Activated CD8-positive, alpha-beta T cell treated with anti-CD3 and anti-CD28 coated beads for 36 hours (primary cell): ENCODE results near the gene PI4KA. TPM values are rescaled to one million over a fixed set of nuclear protein-coding genes. Genes with fewer than 3 reads are reported as not detected.

ENCODE experiments used
- ATAC-seq: fragments of 200-7000 bp; cut with Tn5 transposase; one replicate; pipeline ENCODE4 v1.10.0; 2021; ENCODE audit warnings: mild to moderate bottlenecking, moderate library complexity
- CTCF ChIA-PET: fragments of 350-600 bp; sonication (Branson Sonifier 250); formaldehyde crosslinking; loops from one replicate; lab custom pipeline; 2021; ENCODE audit warnings: antibody characterized with exemption; lab: Charles Lee
- POLR2A ChIA-PET: fragments of 350-600 bp; sonication (Branson Sonifier 250); formaldehyde crosslinking; loops from one replicate; lab custom pipeline; 2021; ENCODE audit warnings: antibody characterized with exemption; lab: Charles Lee
- DNase-seq: peaks from one replicate; pipeline ENCODE4 v3.0.0-alpha.2; 2020
- H3K27ac Mint-ChIP-seq: one replicate; pipeline ENCODE4 v1.8.0; 2021; ENCODE audit warnings: mild to moderate bottlenecking, mixed read lengths
- H3K27me3 Mint-ChIP-seq: one replicate; pipeline ENCODE4 v1.8.0; 2021; ENCODE audit warnings: mixed read lengths
- H3K36me3 Mint-ChIP-seq: one replicate; pipeline ENCODE4 v1.8.0; 2021; ENCODE audit warnings: low read depth, mixed read lengths
- H3K4me1 Mint-ChIP-seq: one replicate; pipeline ENCODE4 v1.8.0; 2021; ENCODE audit warnings: low read depth, mixed read lengths
- H3K4me3 Mint-ChIP-seq: one replicate; pipeline ENCODE4 v1.8.0; 2021; ENCODE audit warnings: mild to moderate bottlenecking, moderate library complexity, mixed read lengths
- H3K9me3 Mint-ChIP-seq: one replicate; pipeline ENCODE4 v1.8.0; 2021; ENCODE audit warnings: mixed read lengths
- CTCF ChIP-seq: fragments of 200-600 bp; IDR thresholded peaks from one replicate; pipeline ENCODE4 v1.8.0; 2022; ENCODE audit warnings: antibody characterized with exemption, mild to moderate bottlenecking
- intact Hi-C: fragments of 100-400 bp; cut with micrococcal nuclease; formaldehyde crosslinking; loops from one replicate; pipeline ENCODE4 v1.10.0; 2022
- total RNA-seq, 2 experiments: library from RNA; stranded (reverse); gene quantifications; one replicate each; pipeline ENCODE4 v1.2.3, GENCODE V29; 2021

The PI4KA gene
- total RNA-seq, 2 experiments from 2014 or later = 63.9 to 64.1 TPM

GRCh38 chr22:20764729-20765128 lies 93.9 kb downstream of the PI4KA start:
- intact Hi-C loops = no loop called here
- Mint-ChIP-seq H3K4me1 (no peaks in the 10 kb centered on the region), H3K27me3 (no peaks in the 10 kb centered on the region), H3K9me3 (no peaks in the 10 kb centered on the region), H3K27ac (no peak overlapping the region), H3K36me3 (peaks cover 21% of the 10 kb centered on the region), H3K4me3 (no peak overlapping the region)
- no peak for DNase-seq
- POLR2A ChIA-PET = no interaction called here
- no peak for ATAC-seq
- CTCF ChIA-PET = interaction anchor here (1.1 to 1.4 kb wide), 2 partner anchors 10 to 23 kb away, joined by 3 to 4 read pairs; partner anchors contain the start of gene SERPIND1
- no peak for TF ChIP-seq CTCF

- Mint-ChIP-seq H3K27me3 (no peaks in the 10 kb centered on the region), H3K27ac (no peak overlapping the region), H3K4me3 (no peak overlapping the region), H3K9me3 (no peaks in the 10 kb centered on the region), H3K36me3 (peaks cover 22% of the 10 kb centered on the region), H3K4me1 (no peaks in the 10 kb centered on the region)
- DNase-seq = no peak
- POLR2A ChIA-PET = no interaction called here
- CTCF ChIA-PET = interaction anchor here (1.1 to 1.4 kb wide), 2 partner anchors 10 to 22 kb away, joined by 3 to 4 read pairs; partner anchors contain the start of gene SERPIND1
- no peak for TF ChIP-seq CTCF
- no peak for ATAC-seq
- intact Hi-C loops = no loop called here
Measured at GRCh38 chr22:20764471-20764720, 94.2 kb downstream of the PI4KA start.

GRCh38 chr22:20763630-20764470 lies 94.8 kb downstream of the PI4KA start:
- H3K36me3 Mint-ChIP-seq = peaks cover 22% of the 10 kb centered on the region
- intact Hi-C loops = no loop called here

GRCh38 chr22:20762233-20762796 lies 96.3 kb downstream of the PI4KA start:
- ATAC-seq = no peak
- H3K36me3 Mint-ChIP-seq = peaks cover 29% of the 10 kb centered on the region
- H3K27me3 Mint-ChIP-seq = no peaks in the 10 kb centered on the region
- POLR2A ChIA-PET = no interaction called here
- CTCF ChIA-PET = interaction anchor here (0.8 to 1.6 kb wide), 2 partner anchors 21 to 33 kb away, joined by 3 read pairs; no protein-coding TSS in a partner anchor
- DNase-seq = no peak
- no peaks in the 10 kb centered on the region for H3K9me3 Mint-ChIP-seq
- no peak for TF ChIP-seq CTCF
- H3K27ac Mint-ChIP-seq = no peak overlapping the region
- H3K4me3 Mint-ChIP-seq = no peak overlapping the region
- H3K4me1 Mint-ChIP-seq = no peaks in the 10 kb centered on the region
- intact Hi-C loops = no loop called here

More at GRCh38 chr22:20763630-20764470, 94.8 kb downstream of the PI4KA start:
- DNase-seq = no peak
- no peak for ATAC-seq
- no peak overlapping the region for H3K4me3 Mint-ChIP-seq
- H3K9me3 Mint-ChIP-seq = no peaks in the 10 kb centered on the region
- no peaks in the 10 kb centered on the region for H3K27me3 Mint-ChIP-seq
- no peak for TF ChIP-seq CTCF
- POLR2A ChIA-PET = no interaction called here
- CTCF ChIA-PET = interaction anchor here (1.4 kb wide), 1 partner anchor 10 kb away, joined by 4 read pairs; the partner anchor contains the start of gene SERPIND1
- H3K27ac Mint-ChIP-seq = no peak overlapping the region
- H3K4me1 Mint-ChIP-seq = no peaks in the 10 kb centered on the region

- Mint-ChIP-seq H3K27ac (no peak overlapping the region), H3K27me3 (no peaks in the 10 kb centered on the region), H3K4me1 (no peaks in the 10 kb centered on the region), H3K36me3 (peaks cover 29% of the 10 kb centered on the region), H3K4me3 (no peak overlapping the region), H3K9me3 (no peaks in the 10 kb centered on the region)
- ATAC-seq (no peak), DNase-seq (no peak)
- TF ChIP-seq CTCF = no peak
- intact Hi-C loops = no loop called here
- ChIA-PET POLR2A (no interaction called here), CTCF (interaction anchor here (1.2 to 1.6 kb wide), 2 partner anchors 22 to 42 kb away, joined by 3 read pairs; no protein-coding TSS in a partner anchor)
Measured at GRCh38 chr22:20761536-20761935, 97.1 kb downstream of the PI4KA start.
